Mammary epithelial cell (primary cell): ENCODE results near the gene ATP10D.

ENCODE experiments used
- CTCF ChIP-seq, 2 donors: IDR thresholded peaks in 1 of 2; conservative IDR thresholded peaks in 1 of 2; 2 replicates each; pipeline ENCODE4 v1.5.1; 2011 to 2012; ENCODE audit warnings: inconsistent platforms in 2 of 2, low read length in 2 of 2, mild to moderate bottlenecking in 2 of 2, control low read depth in 1 of 2, low read depth in 1 of 2; ENCODE audit not compliant: insufficient read depth in 1 of 2; ENCODE audit errors: extremely low read depth in 1 of 2
- EZH2 ChIP-seq: IDR thresholded peaks from 2 replicates; pipeline ENCODE4 v1.6.1; 2012; ENCODE audit warnings: low read length, inconsistent platforms, borderline replicate concordance

GRCh38 chr4:47490550-47490949 is 5.5 kb downstream of the ATP10D start:
- TF ChIP-seq CTCF (conservative IDR thresholded peaks at IDR 0.05 in 1 of 2, IDR thresholded peaks at IDR 0.05 in 1 of 2; ENCODE audit: extremely low read depth in 1 of 2, insufficient read depth in 1 of 2, low read depth in 1 of 2, low read length in 2 of 2) (peak; percentile 54 to 67), EZH2 (no peak)
